Naive thymus-derived CD4-positive, alpha-beta T cell (primary cell): Measurements from ENCODE around the gene CCDC91. TPM values are rescaled to one million over a fixed set of nuclear protein-coding genes. Genes with fewer than 3 reads are reported as not detected.

Experiments
- ATAC-seq: fragments of 150-1000 bp; cut with Tn5 transposase; 2 replicates; pipeline ENCODE4 v1.10.0; 2021; ENCODE audit warnings: mild to moderate bottlenecking, moderate library complexity
- CTCF ChIA-PET: fragments of 350-600 bp; sonication (Branson Sonifier 250); formaldehyde crosslinking; loops from one replicate; lab custom pipeline; 2021; ENCODE audit warnings: antibody characterized with exemption; lab: Charles Lee
- POLR2A ChIA-PET: fragments of 350-600 bp; sonication (Branson Sonifier 250); formaldehyde crosslinking; loops from one replicate; lab custom pipeline; 2021; ENCODE audit warnings: antibody characterized with exemption, inconsistent platforms; lab: Charles Lee
- DNase-seq, 9 donors: peaks; one replicate each; pipeline versions ENCODE4 v3.0.0 to v3.0.0-alpha.2; 2020 to 2022; ENCODE audit warnings: mixed read lengths in 1 of 9
- H3K27ac ChIP-seq: one replicate; pipeline ENCODE4 v1.7.0; 2013; ENCODE audit warnings: mild to moderate bottlenecking, low read depth, low read length, moderate library complexity
- H3K27me3 ChIP-seq, 2 donors: one replicate each; pipeline ENCODE4 v1.7.0; 2013; ENCODE audit warnings: low read length in 2 of 2, mild to moderate bottlenecking in 2 of 2, moderate library complexity in 2 of 2; ENCODE audit not compliant: control insufficient read depth in 2 of 2, insufficient read depth in 2 of 2
- H3K36me3 ChIP-seq, 3 experiments: 1 replicate in 2 of 3; 2 replicates in 1 of 3; pipeline ENCODE4 v1.7.0; 2013; ENCODE audit warnings: low read length in 3 of 3, mild to moderate bottlenecking in 3 of 3, moderate library complexity in 1 of 3; ENCODE audit not compliant: insufficient read depth in 3 of 3, control insufficient read depth in 2 of 3
- H3K4me1 ChIP-seq, 2 donors: one replicate each; pipeline ENCODE4 v1.7.0; 2013; ENCODE audit warnings: low read length in 2 of 2, mild to moderate bottlenecking in 2 of 2, moderate library complexity in 1 of 2; ENCODE audit not compliant: control insufficient read depth in 2 of 2, insufficient read depth in 2 of 2
- H3K4me3 ChIP-seq: 2 replicates; pipeline ENCODE4 v1.7.0; 2013; ENCODE audit warnings: mild to moderate bottlenecking, low read length
- H3K9me3 ChIP-seq, 3 experiments: 1 replicate in 2 of 3; 2 replicates in 1 of 3; pipeline ENCODE4 v1.7.0; 2013; ENCODE audit warnings: low read length in 3 of 3; ENCODE audit not compliant: control insufficient read depth in 2 of 3
- H3K27ac Mint-ChIP-seq, 9 donors: one replicate each; pipeline ENCODE4 v1.8.0; 2020 to 2022; ENCODE audit warnings: mixed read lengths in 9 of 9, mild to moderate bottlenecking in 8 of 9, moderate library complexity in 5 of 9, inconsistent platforms in 2 of 9
- H3K27me3 Mint-ChIP-seq, 5 donors: one replicate each; pipeline ENCODE4 v1.8.0; 2021 to 2022; ENCODE audit warnings: mixed read lengths in 5 of 5, mild to moderate bottlenecking in 1 of 5
- H3K36me3 Mint-ChIP-seq, 5 donors: one replicate each; pipeline ENCODE4 v1.8.0; 2020 to 2022; ENCODE audit warnings: mixed read lengths in 5 of 5, mild to moderate bottlenecking in 3 of 5, inconsistent platforms in 1 of 5
- H3K4me1 Mint-ChIP-seq, 7 donors: one replicate each; pipeline ENCODE4 v1.8.0; 2020 to 2022; ENCODE audit warnings: mixed read lengths in 7 of 7, mild to moderate bottlenecking in 3 of 7, inconsistent platforms in 1 of 7
- H3K4me3 Mint-ChIP-seq, 10 donors: one replicate each; pipeline ENCODE4 v1.8.0; 2020 to 2022; ENCODE audit warnings: mild to moderate bottlenecking in 10 of 10, mixed read lengths in 10 of 10, moderate library complexity in 6 of 10, inconsistent platforms in 2 of 10
- H3K9me3 Mint-ChIP-seq, 11 donors: one replicate each; pipeline ENCODE4 v1.8.0; 2020 to 2022; ENCODE audit warnings: mixed read lengths in 11 of 11, mild to moderate bottlenecking in 4 of 11, inconsistent platforms in 1 of 11, moderate library complexity in 1 of 11
- intact Hi-C, 2 donors: fragments of 100-400 bp; cut with micrococcal nuclease; formaldehyde crosslinking; loops; one replicate each; pipeline ENCODE4 v1.15.1; 2023
- polyA plus RNA-seq, 2 donors: library from polyadenylated mRNA; unstranded; fragments of 300-500 nt; fragmentation: Illumina TruSeq; gene quantifications; one replicate each; pipeline ENCODE4 v1.2.3, GENCODE V29; 2021
- total RNA-seq, 6 experiments: library from RNA in 5 of 6; stranded (reverse) in 5 of 6; gene quantifications; 1 replicate in 5 of 6; 2 replicates in 1 of 6; pipeline ENCODE4 v1.2.3 and lab custom pipeline; 2021 to 2026

CCDC91 gene, protein sequence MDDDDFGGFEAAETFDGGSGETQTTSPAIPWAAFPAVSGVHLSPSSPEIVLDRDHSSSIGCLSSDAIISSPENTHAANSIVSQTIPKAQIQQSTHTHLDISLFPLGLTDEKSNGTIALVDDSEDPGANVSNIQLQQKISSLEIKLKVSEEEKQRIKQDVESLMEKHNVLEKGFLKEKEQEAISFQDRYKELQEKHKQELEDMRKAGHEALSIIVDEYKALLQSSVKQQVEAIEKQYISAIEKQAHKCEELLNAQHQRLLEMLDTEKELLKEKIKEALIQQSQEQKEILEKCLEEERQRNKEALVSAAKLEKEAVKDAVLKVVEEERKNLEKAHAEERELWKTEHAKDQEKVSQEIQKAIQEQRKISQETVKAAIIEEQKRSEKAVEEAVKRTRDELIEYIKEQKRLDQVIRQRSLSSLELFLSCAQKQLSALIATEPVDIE
- total RNA-seq (100 to 1,000 TPM in 1 of 5 experiments, 10 to 100 TPM in 4; 20.2 to 105 (median 70.4) TPM), polyA plus RNA-seq (10 to 100 TPM; 78.0 to 83.1 TPM), total RNA-seq (lab: John Stamatoyannopoulos, UW) (74.7 reads per million, percentile 79 among the genes with 10 or more reads in this experiment)

DNA sequence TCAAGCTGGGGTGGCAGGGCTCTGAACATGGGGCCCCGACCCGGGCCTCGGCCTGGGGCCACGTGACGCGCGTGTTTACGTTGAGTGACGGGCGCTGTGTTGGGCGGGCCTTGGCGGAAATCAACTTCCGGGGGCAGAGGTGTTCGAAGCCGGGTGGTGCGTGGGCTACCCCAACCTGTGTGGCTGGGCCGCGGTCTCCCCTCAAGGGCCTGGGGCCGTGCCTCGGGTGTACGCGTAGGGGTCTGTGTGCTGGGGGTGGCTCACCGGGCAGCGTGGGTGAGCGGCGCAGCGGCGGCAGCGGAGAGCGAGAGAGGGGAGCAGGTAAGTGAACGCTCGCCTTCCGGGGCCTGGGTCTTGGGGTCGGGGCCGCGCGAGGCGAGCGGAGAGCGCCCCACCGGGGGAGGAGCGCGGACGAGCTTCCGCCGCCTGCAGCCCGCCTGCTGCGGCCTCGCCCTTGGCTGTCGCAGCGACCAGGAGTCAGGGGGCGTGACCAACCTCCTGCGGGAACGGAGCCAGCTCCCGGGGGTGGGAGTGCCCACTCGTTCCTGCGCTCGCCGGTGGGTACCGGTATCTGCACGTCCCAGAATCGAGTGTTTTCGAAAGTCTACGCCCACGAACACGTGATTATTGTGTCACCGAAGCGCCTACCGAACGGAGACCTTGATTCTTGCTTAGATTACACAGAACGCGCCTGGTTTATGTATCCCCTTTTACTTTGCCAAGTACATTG, at the start of gene CCDC91:
TSS of gene CCDC91 (plus strand) at position 136 of the 730 bp plus-strand sequence. CDS start 66,760 bp downstream, outside the sequence.
- H3K9me3 Mint-ChIP-seq, result peaks cover 0 to 15% (median 4%) of the 10 kb centered on the region in 11 donors
- peaks cover 27 to 79% (median 68%) of the 10 kb centered on the region in 7 donors for H3K4me1 Mint-ChIP-seq
- DNase-seq, result peak; percentile 83 to 95 (median 90)
- ATAC-seq, result peak; percentile 90
- intact Hi-C loops, result loop anchor here (1.0 to 5.0 kb wide), 17 partner anchors 32 to 1357 kb away; partner anchors contain the start of genes MRPS35 (in 2 of the 2), PPFIBP1 (in 2 of the 2), ERGIC2 (in 1 of the 2) and FGFR1OP2 (in 1 of the 2)
- no peaks in the 10 kb centered on the region for H3K9me3 ChIP-seq
- H3K27me3 ChIP-seq, result no peaks in the 10 kb centered on the region
- H3K27me3 Mint-ChIP-seq, result no peaks in the 10 kb centered on the region
- H3K4me3 Mint-ChIP-seq, result peak within 1 kb of the TSS; percentile 88 to 98 (median 96)
- peaks cover 19 to 25% of the 10 kb centered on the region in 2 donors for H3K4me1 ChIP-seq
- ChIA-PET POLR2A (interaction anchor here (0.5 to 3.2 kb wide), 12 partner anchors 9 to 1358 kb away, joined by 3 to 18 read pairs (median 5); partner anchors contain the start of genes ERGIC2 and ITPR2), CTCF (interaction anchor here (1.6 kb wide), 1 partner anchor 58 kb away, joined by 4 read pairs; no protein-coding TSS in a partner anchor)
- peak within 1 kb of the TSS; percentile 98 for H3K27ac ChIP-seq
- no peaks in the 10 kb centered on the region for H3K36me3 ChIP-seq
- peaks cover 8 to 37% (median 27%) of the 10 kb centered on the region in 5 donors for H3K36me3 Mint-ChIP-seq
- H3K4me3 ChIP-seq, result peak within 1 kb of the TSS; percentile 80
- H3K27ac Mint-ChIP-seq, result peak within 1 kb of the TSS; percentile 98 to 100 (median 99)

- Histone ChIP-seq H3K9me3 (no peaks in the 10 kb centered on the region), H3K27ac (no peak overlapping the region), H3K4me1 (no peaks in the 10 kb centered on the region), H3K4me3 (no peak overlapping the region), H3K27me3 (no peaks in the 10 kb centered on the region), H3K36me3 (no peaks in the 10 kb centered on the region)
- ChIA-PET CTCF (no interaction called here), POLR2A (no interaction called here)
- ATAC-seq, result no peak
- Mint-ChIP-seq H3K27me3 (peaks cover 0 to 3% (median 0%) of the 10 kb centered on the region in 5 donors), H3K27ac (no peak overlapping the region), H3K4me1 (no peaks in the 10 kb centered on the region), H3K4me3 (no peak overlapping the region), H3K36me3 (peaks cover 0 to 4% (median 0%) of the 10 kb centered on the region in 5 donors), H3K9me3 (peaks cover 0 to 2% (median 0%) of the 10 kb centered on the region in 11 donors)
- intact Hi-C loops, result no loop called here
- no peak for DNase-seq
These were observed 46.2 kb upstream of the CCDC91 start for GRCh38 chr12:28144059-28144458.

DNA sequence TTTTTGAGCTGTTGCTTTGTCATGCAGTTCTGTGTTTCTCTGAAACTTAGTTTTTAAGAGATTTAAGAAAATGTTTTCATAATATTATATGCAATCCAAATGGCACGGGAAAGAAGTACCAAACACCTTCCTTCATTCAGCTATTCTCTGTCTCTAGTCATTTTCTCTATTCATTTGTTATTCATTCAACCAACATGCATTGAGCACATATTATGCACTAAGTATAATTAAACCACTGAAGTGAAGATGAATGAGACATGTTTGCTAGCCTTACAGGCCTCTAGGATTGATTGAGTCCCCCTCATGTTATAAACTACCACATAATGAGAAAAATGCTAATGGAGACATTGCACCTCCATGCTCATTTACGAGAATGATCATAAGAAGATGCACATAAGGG, 45.7 kb upstream of the CCDC91 start:
- CTCF ChIA-PET, result no interaction called here
- ATAC-seq (no peak), DNase-seq (no peak)
- POLR2A ChIA-PET, result no interaction called here
- no peak overlapping the region for H3K4me3 ChIP-seq
- no peak overlapping the region for H3K27ac Mint-ChIP-seq
- H3K27me3 ChIP-seq, result no peaks in the 10 kb centered on the region
- H3K36me3 Mint-ChIP-seq, result peaks cover 0 to 4% (median 0%) of the 10 kb centered on the region in 5 donors
- H3K36me3 ChIP-seq, result no peaks in the 10 kb centered on the region
- H3K4me1 Mint-ChIP-seq, result no peaks in the 10 kb centered on the region
- no peak overlapping the region for H3K27ac ChIP-seq
- H3K9me3 Mint-ChIP-seq, result peaks cover 0 to 3% (median under 1%) of the 10 kb centered on the region in 11 donors
- H3K9me3 ChIP-seq, result no peaks in the 10 kb centered on the region
- H3K27me3 Mint-ChIP-seq, result peaks cover 0 to 5% (median 0%) of the 10 kb centered on the region in 5 donors
- H3K4me3 Mint-ChIP-seq, result no peak overlapping the region
- H3K4me1 ChIP-seq, result no peaks in the 10 kb centered on the region
- intact Hi-C loops, result no loop called here

GRCh38 chr12:28145216-28145615, 45.0 kb upstream of the CCDC91 start:
- H3K27me3 ChIP-seq, result no peaks in the 10 kb centered on the region
- H3K4me1 ChIP-seq, result no peaks in the 10 kb centered on the region
- no peak overlapping the region for H3K4me3 Mint-ChIP-seq
- POLR2A ChIA-PET, result no interaction called here
- no peaks in the 10 kb centered on the region for H3K9me3 ChIP-seq
- H3K9me3 Mint-ChIP-seq, result peaks cover 0 to 10% (median 6%) of the 10 kb centered on the region in 11 donors
- H3K27ac ChIP-seq, result no peak overlapping the region
- CTCF ChIA-PET, result no interaction called here
- peaks cover 0 to 9% (median under 1%) of the 10 kb centered on the region in 5 donors for H3K27me3 Mint-ChIP-seq
- H3K27ac Mint-ChIP-seq, result no peak overlapping the region
- no peaks in the 10 kb centered on the region for H3K36me3 ChIP-seq
- no peak overlapping the region for H3K4me3 ChIP-seq
- intact Hi-C loops, result no loop called here
- DNase-seq (no peak), ATAC-seq (no peak)
- no peaks in the 10 kb centered on the region for H3K4me1 Mint-ChIP-seq
- H3K36me3 Mint-ChIP-seq, result peaks cover 0 to 4% (median 0%) of the 10 kb centered on the region in 5 donors

DNA sequence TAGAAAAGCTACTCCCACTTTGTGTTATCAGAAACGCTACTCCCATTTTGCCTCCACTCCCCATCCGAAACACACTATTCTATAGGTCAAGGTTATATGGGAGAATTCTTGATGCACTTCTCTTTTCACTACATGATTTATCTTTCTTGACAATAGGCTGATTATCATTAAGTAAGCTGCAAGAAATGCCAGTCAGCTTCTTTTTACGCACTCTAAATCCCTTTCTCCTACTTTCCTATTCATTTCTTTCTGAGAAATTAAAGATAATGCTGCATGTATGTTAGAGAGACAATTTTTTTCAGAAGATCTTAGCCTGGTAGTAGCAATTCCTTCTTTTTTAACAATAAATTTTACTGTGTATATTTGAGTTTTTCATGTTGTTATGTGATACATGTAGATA, 41.0 kb upstream of the CCDC91 start:
- Histone ChIP-seq H3K4me3 (no peak overlapping the region), H3K36me3 (no peaks in the 10 kb centered on the region), H3K27me3 (no peaks in the 10 kb centered on the region), H3K9me3 (no peaks in the 10 kb centered on the region), H3K27ac (no peak overlapping the region), H3K4me1 (no peaks in the 10 kb centered on the region)
- intact Hi-C loops, result no loop called here
- Mint-ChIP-seq H3K4me3 (no peak overlapping the region), H3K27ac (no peak overlapping the region), H3K36me3 (peaks cover 0 to 4% (median 0%) of the 10 kb centered on the region in 5 donors), H3K9me3 (peaks cover 3 to 29% (median 15%) of the 10 kb centered on the region in 11 donors), H3K27me3 (peaks cover 0 to 19% (median 4%) of the 10 kb centered on the region in 5 donors), H3K4me1 (no peaks in the 10 kb centered on the region)
- ChIA-PET POLR2A (no interaction called here), CTCF (no interaction called here)
- no peak for ATAC-seq
- DNase-seq, result no peak

- POLR2A ChIA-PET, result no interaction called here
- Mint-ChIP-seq H3K4me3 (no peak overlapping the region), H3K4me1 (no peaks in the 10 kb centered on the region), H3K27ac (no peak overlapping the region), H3K9me3 (peaks cover 0 to 11% (median 3%) of the 10 kb centered on the region in 11 donors), H3K27me3 (peaks cover 0 to 9% (median 0%) of the 10 kb centered on the region in 5 donors), H3K36me3 (peaks cover 0 to 21% (median 8%) of the 10 kb centered on the region in 5 donors)
- no peak for DNase-seq
- no peak for ATAC-seq
- intact Hi-C loops, result no loop called here
- Histone ChIP-seq H3K36me3 (no peaks in the 10 kb centered on the region), H3K27ac (no peak overlapping the region), H3K4me3 (no peak overlapping the region), H3K9me3 (no peaks in the 10 kb centered on the region), H3K27me3 (no peaks in the 10 kb centered on the region), H3K4me1 (no peaks in the 10 kb centered on the region)
- CTCF ChIA-PET, result no interaction called here
These were observed 33.9 kb upstream of the CCDC91 start for GRCh38 chr12:28156362-28156761.
